A549 (cell line): Measurements from ENCODE around the gene CD151.

Source experiments
- CTCF ChIP-seq: fragments of >200 bp; sonication (Bioruptor Twin); formaldehyde crosslinking; IDR thresholded peaks from 3 replicates; pipeline ENCODE4 v1.5.1; 2016
- RFX5 ChIP-seq: fragments of 450-650 bp; IDR thresholded peaks from 2 replicates; pipeline ENCODE4 v1.7.1; 2014; ENCODE audit warnings: antibody characterized with exemption, mild to moderate bottlenecking, moderate library complexity

- TF ChIP-seq RFX5 (no peak), CTCF (no peak)
These were observed 11.9 kb upstream of the CD151 start for GRCh38 chr11:820655-821511.
